ENCODE results near the gene TMEM179. TPM values are rescaled to one million over a fixed set of nuclear protein-coding genes. Genes with fewer than 3 reads are reported as not detected.

TMEM179 gene
- total RNA-seq, 1 experiment from 2014 or later = 11.4 TPM

DNA sequence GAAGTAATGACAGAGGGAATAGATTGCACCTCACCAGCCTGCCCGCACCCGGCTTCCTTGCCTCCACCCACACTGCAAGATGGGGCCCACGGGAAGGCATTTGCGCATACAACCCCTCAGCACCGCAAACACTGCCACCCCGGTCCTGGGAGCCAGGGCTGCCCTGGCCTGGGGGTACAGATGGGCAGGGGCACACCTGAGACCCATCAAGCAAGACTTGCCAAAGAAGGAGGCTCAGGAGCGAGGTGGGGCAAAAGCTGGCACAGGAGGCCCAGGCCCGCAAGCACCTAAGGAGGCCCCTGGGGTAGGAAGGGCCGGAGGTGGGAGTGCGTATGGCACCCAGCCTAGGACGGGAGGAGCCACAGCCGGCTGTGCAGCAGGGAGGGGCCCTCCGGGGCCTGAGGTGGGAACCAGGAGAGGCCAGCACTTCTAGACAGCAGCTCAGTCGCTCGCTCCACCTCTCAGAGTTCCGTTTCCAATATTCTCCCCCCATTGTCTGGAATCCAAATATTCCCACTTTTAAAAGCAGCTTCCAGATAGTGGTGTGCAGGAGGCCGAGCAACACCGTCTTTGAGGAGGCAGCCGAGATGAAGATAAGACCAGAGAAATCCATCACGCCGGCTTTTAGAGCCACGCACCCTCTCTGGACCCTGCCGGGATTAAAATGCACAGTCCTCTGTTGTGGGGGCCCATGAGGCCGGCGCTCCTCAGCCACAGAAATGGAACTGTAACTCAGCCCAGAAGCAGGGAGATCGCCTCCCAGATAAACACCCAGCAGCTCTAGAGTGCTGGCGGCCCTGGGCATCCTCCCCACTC is 37.2 kb downstream of the TMEM179 start:
- no peaks in the 10 kb centered on the region for H3K4me1 ChIP-seq (ENCODE audit: insufficient read depth, low read length)
- Mint-ChIP-seq H3K4me1 (peaks cover 0 to 9% of the 10 kb centered on the region in 2 experiments; a peak in 2 of 4 replicates), H3K27me3 (ENCODE audit: low read depth) (peaks cover 2% of the 10 kb centered on the region; the same call in 1 of the 2 replicates), H3K36me3 (ENCODE audit: insufficient read depth in 1 of 3, low read depth in 3 of 3) (no peaks in the 10 kb centered on the region; a peak in 1 of 7 replicates), H3K9me3 (no peaks in the 10 kb centered on the region), H3K4me3 (no peak overlapping the region), H3K27ac (no peak overlapping the region)
- H3K79me1 ChIP-seq (ENCODE audit: insufficient read depth, low read depth, low read length, poor library complexity, severe bottlenecking) = no peaks in the 10 kb centered on the region
- H3K9me3 ChIP-seq (ENCODE audit: control insufficient read depth, low read depth, low read length) = no peaks in the 10 kb centered on the region
- TF ChIP-seq CTCF (conservative IDR thresholded peaks at IDR 0.05) = no peak
- no peak overlapping the region for H3K23ac ChIP-seq (ENCODE audit: insufficient read length, low read depth, low read length)
- no peak overlapping the region for H2BK5ac ChIP-seq (ENCODE audit: insufficient read length, low read length)
- H3K9ac ChIP-seq (ENCODE audit: extremely low read depth, insufficient read length, low read length) = no peak overlapping the region
- H2AK5ac ChIP-seq (ENCODE audit: insufficient read length, low read length) = no peak overlapping the region
- H2BK12ac ChIP-seq (ENCODE audit: insufficient read length, low read depth, low read length) = no peak overlapping the region
- no peaks in the 10 kb centered on the region for H3K79me2 ChIP-seq (ENCODE audit: insufficient read depth, low read length)
- H4K20me1 ChIP-seq (ENCODE audit: control insufficient read depth, insufficient read depth, insufficient read length) = no peaks in the 10 kb centered on the region
- no CpG with 5 or more reads among the region's 27 CpGs for WGBS (ENCODE audit: extremely low coverage, insufficient read length, low lambda C conversion rate)
- no peak for DNase-seq
- no peak overlapping the region for H3K14ac ChIP-seq (ENCODE audit: insufficient read depth, low read length)
- H3K56ac ChIP-seq (ENCODE audit: insufficient read length, low read depth, low read length) = no peak overlapping the region
- H3K23me2 ChIP-seq (ENCODE audit: insufficient read length, low read depth, low read length, poor library complexity, severe bottlenecking) = no peaks in the 10 kb centered on the region
- no peak overlapping the region for H3K27ac ChIP-seq (ENCODE audit: insufficient read length, low read depth, low read length)
- no peak overlapping the region for H3T11ph ChIP-seq (ENCODE audit: low read length)
- H3K4ac ChIP-seq (ENCODE audit: low read depth, low read length) = no peak overlapping the region
- no peak overlapping the region for H4K8ac ChIP-seq (replicated peaks; ENCODE audit: insufficient read length, low read depth, low read length)
- H3K27me3 ChIP-seq (ENCODE audit: insufficient read depth, low read length) = no peaks in the 10 kb centered on the region
- H2AFZ ChIP-seq (ENCODE audit: low read length) = no peak overlapping the region
- H2BK20ac ChIP-seq (ENCODE audit: low read depth, low read length, poor library complexity, severe bottlenecking) = no peak overlapping the region
- H2BK120ac ChIP-seq (ENCODE audit: low read depth, low read length, poor library complexity, severe bottlenecking) = no peak overlapping the region
- no peak overlapping the region for H4K5ac ChIP-seq (ENCODE audit: insufficient read length, low read depth, low read length)
- no peak overlapping the region for H4K91ac ChIP-seq (ENCODE audit: insufficient read length, low read depth, low read length)
- no peak overlapping the region for H3K18ac ChIP-seq (ENCODE audit: insufficient read length, low read depth, low read length)
- H3K4me2 ChIP-seq (ENCODE audit: insufficient read depth, insufficient read length, low read length) = no peak overlapping the region
- no peak overlapping the region for H2BK15ac ChIP-seq (ENCODE audit: low read depth, low read length)

Data from H9 (cell line).